Astrocyte (in vitro differentiated cells and primary cell): Measurements from ENCODE around the gene PAM. TPM values are rescaled to one million over a fixed set of nuclear protein-coding genes. Genes with fewer than 3 reads are reported as not detected.

Experiments used
- DNase-seq: peaks from one replicate; pipeline ENCODE4 v3.0.0-alpha.2; 2010; ENCODE audit warnings: low read depth
- FAIRE-seq: peaks from 2 replicates; lab custom pipeline; 2011; peaks lifted over from hg19 to GRCh38; lab: Jason Lieb, UNC
- H2AFZ ChIP-seq: 2 replicates; pipeline ENCODE4 v1.6.0; 2012; ENCODE audit warnings: low read depth, low read length, inconsistent platforms
- H3K27ac ChIP-seq: 2 replicates; pipeline ENCODE4 v1.5.1; 2011; ENCODE audit warnings: low read depth, low read length, inconsistent platforms
- H3K27me3 ChIP-seq: 2 replicates; pipeline ENCODE4 v1.6.0; 2011; ENCODE audit warnings: low read length, inconsistent platforms; ENCODE audit not compliant: insufficient read depth
- H3K36me3 ChIP-seq: 2 replicates; pipeline ENCODE4 v1.5.1; 2011; ENCODE audit warnings: low read length, inconsistent platforms; ENCODE audit not compliant: insufficient read depth
- H3K4me1 ChIP-seq: 2 replicates; pipeline ENCODE4 v1.5.1; 2011; ENCODE audit warnings: low read length, inconsistent platforms; ENCODE audit not compliant: insufficient read depth
- H3K4me2 ChIP-seq: 2 replicates; pipeline ENCODE4 v1.6.0; 2012; ENCODE audit warnings: low read length, inconsistent platforms
- H3K4me3 ChIP-seq: 2 replicates; pipeline ENCODE4 v1.5.1; 2011; ENCODE audit warnings: low read depth, mild to moderate bottlenecking, low read length, inconsistent platforms; ENCODE audit not compliant: insufficient read depth
- H3K79me2 ChIP-seq: 2 replicates; pipeline ENCODE4 v1.6.0; 2012; ENCODE audit warnings: mild to moderate bottlenecking, low read length, inconsistent platforms; ENCODE audit not compliant: insufficient read depth
- H3K9ac ChIP-seq: 2 replicates; pipeline ENCODE4 v1.6.0; 2012; ENCODE audit warnings: mild to moderate bottlenecking, low read length, inconsistent platforms
- H3K9me3 ChIP-seq: 2 replicates; pipeline ENCODE4 v1.5.1; 2012; ENCODE audit warnings: low read depth, mild to moderate bottlenecking, low read length, inconsistent platforms; ENCODE audit not compliant: insufficient read depth
- H4K20me1 ChIP-seq: 2 replicates; pipeline ENCODE4 v1.6.0; 2012; ENCODE audit warnings: low read length, inconsistent platforms; ENCODE audit not compliant: insufficient read depth
- H3K27ac Mint-ChIP-seq: one replicate; pipeline ENCODE4 v1.8.0; 2021; ENCODE audit warnings: mild to moderate bottlenecking, mixed read lengths; ENCODE audit not compliant: unreplicated experiment
- H3K27me3 Mint-ChIP-seq: one replicate; pipeline ENCODE4 v1.8.0; 2021; ENCODE audit warnings: low read depth, mixed read lengths; ENCODE audit not compliant: unreplicated experiment
- H3K36me3 Mint-ChIP-seq: one replicate; pipeline ENCODE4 v1.8.0; 2021; ENCODE audit warnings: low read depth, mixed read lengths; ENCODE audit not compliant: unreplicated experiment
- H3K4me1 Mint-ChIP-seq: one replicate; pipeline ENCODE4 v1.8.0; 2021; ENCODE audit warnings: low read depth, mixed read lengths; ENCODE audit not compliant: unreplicated experiment
- H3K4me3 Mint-ChIP-seq: one replicate; pipeline ENCODE4 v1.8.0; 2021; ENCODE audit warnings: mild to moderate bottlenecking, moderate library complexity, mixed read lengths; ENCODE audit not compliant: unreplicated experiment
- H3K9me3 Mint-ChIP-seq: one replicate; pipeline ENCODE4 v1.8.0; 2021; ENCODE audit warnings: mild to moderate bottlenecking, mixed read lengths; ENCODE audit not compliant: unreplicated experiment
- CTCF ChIP-seq: IDR thresholded peaks from 2 replicates; pipeline ENCODE4 v1.5.1; 2011; ENCODE audit warnings: low read depth, mild to moderate bottlenecking, inconsistent platforms, low read length, moderate library complexity; ENCODE audit not compliant: insufficient read depth
- EZH2 ChIP-seq: IDR thresholded peaks from 2 replicates; pipeline ENCODE4 v1.6.1; 2012; ENCODE audit warnings: mild to moderate bottlenecking, low read length, inconsistent platforms; ENCODE audit not compliant: insufficient read depth
- total RNA-seq: library from RNA; stranded (reverse); gene quantifications from 2 replicates; pipeline ENCODE4 v1.2.1, GENCODE V29; 2021

The PAM gene
- total RNA-seq, 1 donor from 2014 or later = 301 TPM

GRCh38 chr5:102713278-102713677 lies 41.8 kb upstream of the PAM start:
- no peaks in the 10 kb centered on the region for H4K20me1 ChIP-seq
- H3K27ac ChIP-seq = no peak overlapping the region
- Mint-ChIP-seq H3K4me3 (no peak overlapping the region), H3K4me1 (no peaks in the 10 kb centered on the region), H3K27ac (no peak overlapping the region), H3K9me3 (no peaks in the 10 kb centered on the region), H3K36me3 (no peaks in the 10 kb centered on the region), H3K27me3 (no peaks in the 10 kb centered on the region)
- H3K27me3 ChIP-seq = no peaks in the 10 kb centered on the region
- H2AFZ ChIP-seq = no peak overlapping the region
- no peaks in the 10 kb centered on the region for H3K9me3 ChIP-seq
- no peak overlapping the region for H3K4me2 ChIP-seq
- TF ChIP-seq EZH2 (no peak), CTCF (no peak)
- FAIRE-seq = no peak
- no peaks in the 10 kb centered on the region for H3K36me3 ChIP-seq
- H3K9ac ChIP-seq = no peak overlapping the region
- H3K4me3 ChIP-seq = no peak overlapping the region
- no peak for DNase-seq
- H3K79me2 ChIP-seq = no peaks in the 10 kb centered on the region
- H3K4me1 ChIP-seq = no peaks in the 10 kb centered on the region

GRCh38 chr5:102713682-102714231 lies 41.3 kb upstream of the PAM start:
- no peaks in the 10 kb centered on the region for H3K9me3 ChIP-seq
- no peak for FAIRE-seq

More at GRCh38 chr5:102713682-102714231, 41.3 kb upstream of the PAM start:
- Mint-ChIP-seq H3K27ac (no peak overlapping the region), H3K4me1 (no peaks in the 10 kb centered on the region), H3K4me3 (no peak overlapping the region), H3K27me3 (no peaks in the 10 kb centered on the region), H3K36me3 (no peaks in the 10 kb centered on the region), H3K9me3 (no peaks in the 10 kb centered on the region)
- Histone ChIP-seq H3K79me2 (no peaks in the 10 kb centered on the region), H3K27ac (no peak overlapping the region), H3K27me3 (no peaks in the 10 kb centered on the region), H3K36me3 (no peaks in the 10 kb centered on the region), H3K4me3 (no peak overlapping the region), H2AFZ (no peak overlapping the region), H4K20me1 (no peaks in the 10 kb centered on the region), H3K4me2 (no peak overlapping the region), H3K9ac (no peak overlapping the region), H3K4me1 (no peaks in the 10 kb centered on the region)
- TF ChIP-seq CTCF (no peak), EZH2 (no peak)
- no peak for DNase-seq
